Stomach (tissue), 4 donors: ENCODE measurements around the gene KRTCAP2.

ENCODE experiments used
- CTCF ChIP-seq, 7 experiments: fragments of 450-650 bp in 4 of 7; fragments of 200-600 bp in 3 of 7; sonication (generic) in 3 of 7; IDR thresholded peaks; one replicate each; pipeline ENCODE4 v1.5.1; 2016 to 2019; ENCODE audit warnings: antibody characterized with exemption in 7 of 7, control low read depth in 2 of 7, mild to moderate bottlenecking in 1 of 7
- EP300 ChIP-seq: sonication (generic); formaldehyde crosslinking; IDR thresholded peaks from one replicate; pipeline ENCODE4 v1.6.1; 2017; ENCODE audit warnings: antibody characterized with exemption
- POLR2A ChIP-seq, 4 donors: fragments of 450-650 bp; IDR thresholded peaks; one replicate each; pipeline ENCODE4 v1.6.1; 2016; ENCODE audit warnings: antibody characterized with exemption in 4 of 4, control low read depth in 2 of 4, mild to moderate bottlenecking in 1 of 4, moderate library complexity in 1 of 4
- POLR2AphosphoS5 ChIP-seq, 3 donors: sonication (generic); formaldehyde crosslinking; IDR thresholded peaks; one replicate each; pipeline ENCODE4 v1.6.1; 2016; ENCODE audit warnings: antibody characterized with exemption in 3 of 3

GRCh38 chr1:155134880-155135414 is 38.2 kb downstream of the KRTCAP2 start:
- peak; percentile 65 to 97 (median 85) for TF ChIP-seq POLR2AphosphoS5 (IDR thresholded peaks at IDR 0.05)
- no peak for TF ChIP-seq POLR2A (IDR thresholded peaks at IDR 0.05)
- no peak for TF ChIP-seq CTCF (IDR thresholded peaks at IDR 0.05)
- no peak for TF ChIP-seq EP300
